ENCODE data around the gene GBP7.

Gene GBP7

DNA sequence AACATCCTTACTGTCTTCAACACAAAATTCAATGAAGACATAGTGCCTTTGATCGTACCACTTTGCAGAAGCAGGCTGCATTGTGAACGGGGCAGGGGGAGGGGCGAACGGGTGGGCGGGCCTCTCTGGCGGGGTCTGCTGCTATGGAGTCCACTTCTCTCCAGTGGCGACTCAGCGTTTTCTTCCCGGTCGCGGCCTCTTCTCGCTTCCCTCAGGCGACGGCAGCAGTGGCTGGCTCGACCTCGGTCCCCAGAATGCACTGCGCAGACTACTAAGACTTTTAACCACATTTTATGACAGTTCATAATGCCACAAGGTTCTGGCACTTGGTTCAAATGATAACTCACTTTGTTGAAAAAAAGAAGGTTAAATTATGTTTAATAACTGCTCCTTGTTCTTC, 71.1 kb downstream of the GBP7 start:
- DNase-seq = no peak

- no peak for DNase-seq
These were observed 71.7 kb downstream of the GBP7 start for GRCh38 chr1:89104147-89104546.

DNA sequence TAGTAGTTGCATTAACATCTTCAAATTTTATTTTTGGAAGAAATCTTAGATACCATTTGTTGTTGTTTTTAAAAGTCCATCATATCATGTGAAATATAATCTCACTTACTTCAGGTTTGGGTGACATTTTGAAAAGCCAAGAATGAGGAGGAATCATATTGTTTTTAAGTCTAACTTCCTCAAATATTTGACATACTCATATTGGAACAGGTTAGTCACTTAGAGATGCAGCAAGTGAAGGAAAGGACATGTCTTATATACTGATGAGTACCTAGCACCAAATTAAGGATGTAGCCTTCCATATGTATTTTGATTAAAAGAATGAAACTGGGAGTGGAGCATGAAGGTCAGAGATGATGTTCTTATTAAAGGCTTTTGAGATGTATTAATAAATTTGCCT, 73.8 kb downstream of the GBP7 start:
- no peak for DNase-seq

DNA sequence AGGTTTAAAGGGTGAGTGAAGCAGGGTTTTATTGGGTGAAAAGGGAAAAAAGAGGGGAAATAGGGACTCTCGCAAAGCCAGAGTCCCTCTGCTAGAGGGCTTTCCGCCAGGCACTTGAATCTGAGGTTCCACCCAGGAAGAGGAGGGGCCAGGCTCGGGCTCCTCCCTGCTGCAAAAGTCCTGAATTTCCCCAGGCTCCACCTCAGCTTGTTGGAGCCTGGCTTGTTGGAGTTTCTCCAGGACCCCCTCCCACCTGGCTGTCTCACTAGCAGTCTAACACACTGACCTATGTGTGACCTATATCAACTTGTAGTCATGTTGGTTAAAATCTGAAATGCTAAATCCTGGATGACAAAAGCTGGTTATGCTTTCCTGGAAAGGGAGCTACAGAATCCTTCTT, 75.4 kb downstream of the GBP7 start:
- DNase-seq = no peak

GRCh38 chr1:89098857-89099256, 76.9 kb downstream of the GBP7 start:
- DNase-seq = no peak

GRCh38 chr1:89095737-89096136, 80.1 kb downstream of the GBP7 start:
- DNase-seq = no peak

DNA sequence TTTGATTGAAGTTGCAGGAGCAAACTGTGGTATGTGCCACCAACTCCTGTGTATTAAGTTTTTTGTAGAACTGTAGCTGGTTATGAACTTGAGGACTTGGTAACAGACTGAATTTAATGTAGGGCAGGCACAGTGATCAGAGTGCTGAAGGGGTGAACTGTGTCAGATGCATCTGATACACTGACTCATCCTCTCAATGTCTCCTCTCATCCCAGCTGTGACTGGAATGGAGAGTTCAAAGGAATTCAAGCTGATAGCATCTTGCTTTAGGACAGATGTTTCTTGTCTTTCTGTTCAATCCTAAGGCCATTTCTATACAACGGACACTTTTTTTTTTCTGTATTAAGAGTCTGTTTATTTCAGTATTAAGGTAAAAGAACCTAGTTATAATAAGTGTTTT, 85.8 kb downstream of the GBP7 start:
- DNase-seq = no peak

DNA sequence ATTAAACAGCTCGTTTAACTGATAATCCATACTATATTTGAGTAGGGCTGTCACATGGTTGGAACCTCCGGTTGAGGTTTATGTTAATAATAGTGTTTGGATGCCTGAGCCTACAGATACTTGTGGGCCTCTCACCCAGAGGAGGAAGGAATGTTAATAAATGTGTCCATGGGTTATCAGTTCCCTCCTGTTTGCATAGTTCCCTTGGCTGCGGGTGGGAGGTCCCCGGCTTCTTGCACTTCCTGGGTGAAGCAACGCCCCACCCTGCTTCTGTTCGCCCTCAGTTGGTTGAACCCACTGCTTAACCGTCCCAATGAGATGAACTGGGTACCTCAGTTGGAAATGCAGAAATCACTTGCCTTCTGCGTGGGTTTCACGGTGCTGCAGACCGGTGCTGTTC, 87.2 kb downstream of the GBP7 start:
- no peak for DNase-seq

- no peak for DNase-seq
These were observed 88.6 kb downstream of the GBP7 start for GRCh38 chr1:89087241-89087640.

- DNase-seq = no peak
These were observed 90.0 kb downstream of the GBP7 start for GRCh38 chr1:89085781-89086180.

Measured in midbrain (tissue), 1 donor.